Measurements from ENCODE around the gene ZCCHC7. TPM values are rescaled to one million over a fixed set of nuclear protein-coding genes. Genes with fewer than 3 reads are reported as not detected.
"Not testable (repeated sequence)": the region's sequence is repeated elsewhere in the genome, so short reads cannot be mapped to it uniquely, and the experiment has no call there.

ZCCHC7 gene
- total RNA-seq, 1 experiment from 2014 or later: 16.0 TPM

DNA sequence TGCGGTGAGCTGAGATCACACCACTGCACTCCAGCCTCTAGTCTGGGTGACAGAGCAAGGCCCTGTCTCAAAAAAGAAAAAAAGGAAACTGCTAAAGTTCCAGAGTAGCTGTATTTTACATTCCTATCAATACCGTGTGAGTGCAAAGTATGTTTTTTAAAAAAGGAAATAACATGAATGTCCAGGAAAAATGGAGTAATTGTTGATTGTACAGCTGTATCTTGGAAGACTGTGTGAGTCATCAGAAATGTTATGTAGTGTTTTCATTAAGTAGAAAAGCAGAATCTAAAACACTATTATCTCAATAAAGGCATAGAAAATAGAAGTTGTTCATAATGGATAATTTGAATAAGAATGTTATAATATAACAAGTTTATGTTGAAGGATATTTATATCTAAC lies 53.9 kb downstream of the ZCCHC7 start:
- DNase-seq (ENCODE audit: low read depth): no peak

DNA sequence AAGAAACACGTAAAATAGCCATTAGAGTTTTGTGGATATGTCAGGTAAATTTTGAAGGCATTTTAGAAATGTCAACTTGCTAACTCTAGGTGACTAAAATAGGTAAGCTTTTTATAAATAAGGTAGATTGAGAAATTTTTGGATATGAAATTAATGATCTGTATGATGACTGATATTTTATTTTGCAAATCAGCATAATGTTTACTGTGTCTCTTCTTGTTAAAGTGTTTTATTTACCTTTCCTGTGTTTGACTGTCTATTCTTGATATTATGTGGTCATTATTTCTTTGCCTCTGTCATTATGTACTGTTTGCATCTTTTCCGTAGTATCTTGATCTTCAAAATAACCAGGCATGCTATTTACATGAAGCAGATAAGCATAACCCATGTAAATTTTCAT lies 58.4 kb downstream of the ZCCHC7 start:
- DNase-seq (ENCODE audit: low read depth): no peak

DNA sequence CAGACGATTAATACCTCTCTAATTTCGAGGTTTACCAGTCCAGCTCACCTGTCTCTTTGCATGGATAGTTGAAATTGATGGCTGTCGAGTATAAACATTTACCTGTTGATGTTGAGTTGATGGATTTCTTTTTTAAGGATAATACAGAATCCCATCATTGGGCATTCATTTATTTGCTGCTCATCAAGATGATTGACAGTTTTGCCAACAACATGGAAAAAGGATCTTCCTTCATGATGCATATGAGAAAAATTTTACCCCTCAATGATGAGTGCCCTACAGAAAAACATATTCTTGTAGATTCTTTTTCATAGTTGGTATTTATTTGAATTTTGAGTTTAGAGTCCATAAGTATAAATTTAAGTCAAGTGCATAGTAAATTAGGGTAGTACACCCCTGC lies 59.2 kb downstream of the ZCCHC7 start:
- DNase-seq (ENCODE audit: low read depth): no peak

DNA sequence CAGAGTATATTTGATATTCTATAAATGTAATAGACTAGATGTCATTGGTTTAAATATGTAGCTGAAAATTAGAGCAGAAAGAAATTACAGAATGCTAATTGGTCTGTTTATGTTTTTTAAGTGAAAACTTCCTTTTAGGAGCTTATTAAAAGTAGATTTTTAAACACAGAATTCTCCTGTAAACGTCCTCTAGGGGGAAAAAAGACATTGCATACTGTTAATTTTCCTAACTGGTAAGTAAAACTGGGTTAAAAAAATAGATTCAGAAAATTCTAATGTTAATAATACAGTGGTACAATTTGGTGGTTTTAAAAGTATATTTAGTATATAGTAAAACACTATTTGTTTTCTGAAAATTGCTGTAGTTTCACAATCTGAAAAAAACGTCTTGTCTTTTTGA lies 59.8 kb downstream of the ZCCHC7 start:
- DNase-seq (ENCODE audit: low read depth): no peak

DNA sequence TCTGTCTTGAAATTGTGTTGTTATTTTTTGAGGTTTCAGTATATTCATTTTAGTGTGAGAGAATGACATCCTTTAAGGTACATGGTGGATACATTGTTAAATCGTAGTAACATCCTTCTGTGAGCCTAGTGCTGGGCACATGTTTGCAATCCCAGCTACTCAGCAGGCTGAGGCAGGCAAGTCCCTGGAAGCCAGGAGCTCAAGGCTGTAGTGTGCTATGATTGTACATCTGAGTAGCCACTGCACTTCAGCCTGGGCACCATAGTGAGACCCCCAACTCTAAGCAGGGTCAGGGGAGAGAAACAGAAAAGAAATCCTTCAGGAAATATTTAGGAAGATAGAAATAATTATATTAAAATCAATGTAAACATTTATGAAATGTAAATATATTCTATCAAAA lies 62.3 kb downstream of the ZCCHC7 start:
- no peak for DNase-seq (ENCODE audit: low read depth)

DNA sequence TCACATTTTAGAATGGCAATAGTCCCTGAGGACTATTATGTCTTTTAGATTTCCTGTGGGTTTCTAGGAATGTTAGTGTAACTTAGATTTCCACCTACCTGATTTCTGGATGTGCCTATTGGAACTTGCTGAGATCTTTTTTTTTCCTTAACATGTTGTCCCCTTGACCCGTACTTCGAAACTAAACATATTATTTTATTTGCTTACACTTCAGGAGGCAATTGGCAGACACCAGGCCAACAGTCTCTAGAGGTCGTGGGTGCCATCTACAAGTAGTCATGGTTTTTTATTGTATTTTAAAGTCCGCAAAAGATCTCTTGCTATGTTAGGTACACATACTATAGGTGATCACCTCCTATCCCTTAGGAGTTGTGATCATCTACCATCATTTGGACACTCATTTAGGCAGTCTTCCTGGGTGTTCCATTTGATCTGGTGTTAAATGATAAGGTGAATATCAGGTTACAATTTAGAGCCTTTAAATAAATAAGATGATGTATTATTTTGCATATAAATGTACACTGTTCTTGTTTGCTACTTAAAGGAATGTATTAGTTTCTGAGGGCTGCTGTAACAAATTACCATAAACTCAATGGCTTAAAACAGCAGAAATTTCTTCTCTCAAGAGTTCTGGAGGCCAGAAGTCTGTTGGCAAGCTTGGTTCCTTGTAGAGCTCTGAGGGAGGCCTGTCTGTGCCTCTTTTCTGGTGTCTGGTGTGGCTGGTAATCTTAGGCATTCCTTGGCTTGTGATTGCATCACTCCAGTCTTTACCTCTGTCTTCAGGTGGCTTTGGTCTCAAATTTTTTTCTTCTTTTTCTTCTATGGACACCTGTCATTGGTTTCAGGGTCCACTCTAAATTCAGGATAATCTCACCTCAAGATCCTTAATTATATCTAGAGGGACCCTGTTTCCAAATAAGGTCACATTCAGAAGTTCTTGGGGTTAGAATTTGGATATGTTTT lies 64.8 kb downstream of the ZCCHC7 start:
- no peak for DNase-seq (ENCODE audit: low read depth)

DNA sequence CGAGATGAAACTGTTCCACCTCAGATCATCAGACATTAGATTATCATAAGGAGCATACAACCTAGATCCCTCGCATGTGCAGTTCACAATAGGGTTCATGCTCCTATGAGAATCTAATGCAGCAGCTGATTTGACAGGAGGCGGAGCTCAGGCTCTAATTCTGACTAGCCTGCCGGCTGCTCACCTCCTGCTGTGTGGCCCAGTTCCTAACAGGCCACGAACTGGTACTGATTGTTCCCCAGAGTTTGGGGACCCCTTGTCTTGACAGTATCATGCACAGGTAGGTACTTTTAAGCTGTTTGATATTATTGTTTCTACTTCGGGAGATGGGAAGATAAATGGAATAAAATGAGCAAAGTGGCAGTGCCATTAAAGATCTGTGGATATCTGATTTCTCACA lies 66.9 kb downstream of the ZCCHC7 start:
- DNase-seq (ENCODE audit: low read depth): peak; percentile 34

DNA sequence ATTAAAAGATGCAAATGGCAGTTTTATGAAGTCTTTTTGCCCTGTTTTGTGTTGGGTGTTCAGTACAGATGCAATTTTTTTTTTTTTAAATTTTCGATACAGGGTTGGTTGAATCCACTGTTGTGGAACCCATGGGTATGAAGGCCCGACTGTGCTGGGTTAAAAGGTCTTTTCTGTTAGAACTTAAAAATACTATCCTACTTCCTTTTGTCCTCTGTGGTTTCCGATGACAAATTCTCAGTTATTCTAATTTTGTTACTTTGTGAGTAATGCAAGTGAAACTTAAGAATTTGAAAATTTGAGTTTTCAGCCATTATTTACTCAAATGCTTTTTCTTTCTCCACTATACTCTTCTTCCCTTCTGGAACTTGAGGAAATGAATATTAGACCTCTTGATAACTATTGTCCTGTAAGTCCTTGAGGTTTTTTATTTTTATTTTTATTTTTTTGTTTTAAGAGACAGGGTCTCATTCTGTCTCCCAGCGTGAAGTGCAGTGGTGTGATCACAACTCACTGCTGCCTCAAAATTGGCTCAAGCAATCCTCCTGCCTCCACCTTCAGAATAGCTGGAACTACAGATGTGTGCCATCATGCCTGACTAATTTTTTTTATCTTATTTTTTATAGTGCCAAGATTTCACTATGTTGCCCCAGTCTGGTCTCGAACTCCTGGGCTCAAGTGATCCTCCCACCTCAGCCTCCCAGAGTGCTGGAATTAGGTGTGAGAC lies 67.5 kb downstream of the ZCCHC7 start:
- DNase-seq (ENCODE audit: low read depth): peak; percentile 66

DNA sequence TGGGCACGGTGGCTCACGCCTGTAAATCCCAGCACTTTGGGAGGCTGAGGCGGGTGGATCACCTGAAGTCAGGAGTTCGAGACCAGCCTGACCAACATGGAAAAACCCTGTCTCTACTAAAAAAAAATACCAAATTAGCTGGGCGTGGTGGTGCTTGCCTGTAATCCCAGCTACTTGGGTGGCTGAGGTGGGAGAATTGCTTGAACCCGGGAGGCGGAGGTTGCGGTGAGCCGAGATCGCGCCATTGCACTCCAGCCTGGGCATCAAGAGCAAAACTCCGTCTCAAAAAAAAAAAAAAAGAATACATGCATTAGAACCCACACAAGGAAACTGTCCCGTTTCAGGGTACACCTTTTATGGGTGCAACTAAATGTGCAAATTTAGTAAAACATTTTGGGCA lies 70.4 kb downstream of the ZCCHC7 start:
- DNase-seq (ENCODE audit: low read depth): not testable (repeated sequence)

DNA sequence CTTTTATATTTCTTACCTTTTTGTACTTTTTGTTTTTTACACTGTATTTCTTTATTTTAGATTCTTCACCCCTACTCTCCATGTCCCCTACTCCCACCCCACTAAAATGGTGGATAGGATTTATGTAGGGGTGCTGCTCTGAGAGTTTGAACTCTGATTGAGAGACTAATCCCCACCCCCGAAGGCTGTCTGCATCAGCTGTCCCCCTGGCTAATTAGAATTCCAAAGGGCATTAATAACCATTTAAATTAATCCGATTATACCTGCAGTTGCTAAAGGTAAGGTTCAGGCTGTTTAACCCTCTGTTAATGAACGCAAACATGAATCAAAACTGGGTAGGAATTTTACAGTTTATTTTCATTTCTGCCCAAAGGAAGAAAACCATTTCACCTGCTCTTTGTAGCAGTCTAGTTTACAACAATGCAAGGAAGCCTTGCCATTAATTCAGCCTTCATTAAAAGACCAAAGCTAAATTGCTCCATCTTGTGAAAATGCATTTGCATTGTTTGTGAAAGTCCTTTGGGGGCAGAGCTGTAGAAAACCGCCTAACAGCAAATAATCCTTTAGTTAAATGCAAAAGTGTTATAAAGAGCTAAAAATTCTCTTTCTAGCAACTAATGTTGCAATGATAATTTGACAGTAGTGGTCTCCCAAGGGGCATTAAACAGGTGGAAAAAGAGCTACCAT lies 71.2 kb downstream of the ZCCHC7 start:
- DNase-seq (ENCODE audit: low read depth): no peak

DNA sequence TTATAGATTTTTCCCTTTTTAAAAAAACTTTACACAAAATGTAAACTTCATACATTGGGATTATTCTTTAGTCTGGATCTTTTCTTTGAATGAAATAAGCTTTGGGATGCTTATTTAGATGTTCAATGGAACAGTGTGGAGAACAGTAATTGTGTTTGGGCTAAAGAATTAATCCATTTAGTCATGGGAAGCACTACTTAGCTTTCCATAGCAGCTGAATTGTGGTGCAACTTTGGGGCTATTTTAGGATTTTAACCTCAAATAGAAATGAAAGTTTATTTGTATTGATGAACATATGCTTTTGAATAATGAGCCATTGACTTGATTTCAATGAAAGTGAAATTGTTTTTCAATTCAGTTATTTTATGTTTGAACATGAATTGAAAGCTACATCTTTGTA lies 72.4 kb downstream of the ZCCHC7 start:
- DNase-seq (ENCODE audit: low read depth): no peak

DNA sequence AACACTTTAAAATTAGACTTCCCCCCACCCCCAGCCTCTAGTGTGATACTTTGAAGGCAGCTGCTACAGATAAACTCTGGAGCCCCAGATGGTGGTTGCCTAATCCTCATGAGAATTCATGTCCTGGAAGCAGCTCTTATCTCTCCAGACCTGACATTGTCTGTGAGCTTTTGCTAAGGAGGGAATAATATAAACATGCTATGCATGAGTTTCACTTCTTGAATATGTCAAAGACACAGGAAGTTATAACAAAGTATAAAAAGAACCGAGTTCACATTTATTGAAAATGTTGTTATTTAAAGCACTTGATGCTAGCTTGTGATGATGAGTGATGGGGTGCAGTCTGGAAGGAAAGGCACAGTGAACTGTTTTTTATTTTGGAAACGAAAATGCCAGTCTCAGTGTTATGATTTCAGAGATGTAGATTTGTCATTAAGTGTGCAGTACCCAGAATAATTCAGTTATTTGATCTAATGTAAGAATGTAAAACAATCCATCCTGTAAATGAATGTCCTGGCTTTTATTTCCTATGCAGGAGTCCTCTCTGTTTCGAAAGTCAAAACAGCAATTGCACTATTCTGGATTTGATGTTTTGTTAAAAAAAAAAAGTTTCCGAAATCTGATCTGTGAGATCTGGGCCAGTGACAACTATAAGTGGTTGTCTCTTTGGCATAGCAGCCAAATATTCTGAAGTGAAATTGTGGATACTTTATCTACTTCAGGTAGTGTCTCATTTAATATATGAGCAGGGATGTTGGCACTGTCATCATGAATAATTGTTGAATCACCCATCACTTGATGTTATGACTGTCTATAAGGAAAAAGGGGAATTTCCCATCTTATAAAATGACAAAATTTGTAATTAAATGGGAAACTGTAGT lies 77.0 kb downstream of the ZCCHC7 start:
- peak; percentile 38 for DNase-seq (ENCODE audit: low read depth)

DNA sequence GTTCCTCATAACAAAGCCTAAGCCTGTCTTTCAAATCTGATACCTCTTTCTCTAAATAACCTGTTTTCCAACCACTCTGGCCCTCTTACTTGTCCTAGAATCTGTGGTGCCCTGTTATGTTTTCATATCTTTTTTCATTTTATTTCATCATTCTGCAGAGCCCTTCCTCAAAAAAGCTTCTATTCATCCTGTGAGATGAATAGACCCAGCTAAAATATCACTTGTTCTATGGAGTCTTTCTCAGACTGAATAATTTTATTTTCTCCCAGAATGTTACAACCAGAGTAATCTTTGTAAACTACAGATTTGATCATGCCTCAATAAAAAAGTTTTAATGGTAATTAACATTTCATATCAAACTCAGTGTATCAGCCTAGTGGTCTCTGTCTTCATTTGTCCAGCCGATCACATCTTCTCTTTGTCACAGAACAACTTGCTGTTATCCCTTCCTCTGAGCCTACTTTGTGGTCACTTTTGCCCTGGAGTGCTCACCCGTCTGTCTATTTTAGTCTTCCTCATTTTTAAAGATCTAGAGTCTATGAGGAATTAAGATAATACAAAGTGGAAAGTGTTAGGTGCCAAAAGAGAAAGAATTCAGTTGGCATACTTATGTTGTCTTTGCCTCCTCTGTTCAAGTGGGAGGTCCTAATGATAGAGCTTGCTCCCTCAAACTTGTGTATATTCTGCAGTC lies 77.8 kb downstream of the ZCCHC7 start:
- peak; percentile 12 for DNase-seq (ENCODE audit: low read depth)

DNA sequence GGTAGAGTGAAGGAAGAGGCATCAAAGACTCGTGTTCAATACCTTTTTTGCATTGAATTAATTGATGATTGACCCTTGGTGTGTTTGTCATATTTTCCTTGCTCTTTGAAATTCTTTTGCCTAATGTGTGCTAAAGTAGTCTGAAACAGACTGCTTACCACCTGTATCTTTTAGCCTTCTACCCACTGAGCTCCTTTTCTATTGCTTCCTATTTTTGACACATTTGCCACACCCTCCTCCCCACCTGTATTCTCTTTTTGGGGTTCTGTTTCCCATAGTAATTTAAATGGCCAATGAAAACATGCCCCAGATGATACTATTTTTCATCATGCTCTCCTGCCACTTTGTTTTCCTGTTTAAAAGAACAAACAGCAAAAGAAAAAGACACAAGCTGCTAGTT lies 78.5 kb downstream of the ZCCHC7 start:
- no peak for DNase-seq (ENCODE audit: low read depth)

DNA sequence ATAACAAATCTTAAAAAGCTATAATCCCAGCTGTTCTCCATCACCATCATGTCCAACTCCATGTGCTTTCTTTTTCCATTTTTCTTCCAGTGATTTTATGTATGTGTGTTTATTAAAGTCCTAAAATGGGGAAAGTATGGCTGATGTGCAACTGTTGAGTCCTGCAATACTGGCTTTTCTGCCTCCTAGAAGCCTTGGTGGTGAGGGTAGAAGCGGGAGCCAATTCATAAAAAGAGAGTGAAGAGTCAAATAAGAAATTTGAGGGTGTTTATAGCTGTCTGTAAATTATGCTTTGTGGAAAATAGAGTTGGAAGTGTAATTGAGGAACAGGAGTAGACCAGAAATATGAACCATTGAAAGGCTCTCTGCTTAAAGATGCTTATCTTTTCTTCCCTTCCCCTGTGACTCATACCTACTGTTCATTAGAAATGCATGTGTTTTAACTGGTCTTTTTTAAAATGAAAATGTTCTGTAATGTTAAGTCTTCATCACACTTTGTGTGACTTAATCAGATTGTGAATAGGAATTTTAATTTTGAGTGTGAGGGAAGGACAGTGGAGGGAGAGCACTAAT lies 80.1 kb downstream of the ZCCHC7 start:
- DNase-seq (ENCODE audit: low read depth): peak; percentile 81

DNA sequence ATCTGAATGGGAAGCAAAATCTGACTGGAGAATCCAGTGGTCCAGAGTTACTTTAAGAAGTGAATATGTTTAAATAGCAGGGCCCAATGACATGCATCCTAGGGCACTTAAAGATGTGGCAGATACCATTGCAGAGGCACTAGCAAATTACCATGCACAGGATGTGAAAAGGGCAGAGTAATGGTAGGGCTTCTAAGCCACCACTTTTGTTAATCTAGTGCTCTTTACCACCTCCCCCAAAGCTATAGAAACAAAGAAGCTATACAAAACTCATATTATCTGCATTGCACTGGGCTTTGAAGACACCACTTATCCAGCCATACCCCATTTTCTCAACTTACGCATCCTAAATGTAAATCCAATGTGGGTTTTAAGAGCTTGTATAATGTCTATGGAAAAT lies 81.2 kb downstream of the ZCCHC7 start:
- no peak for DNase-seq (ENCODE audit: low read depth)

DNA sequence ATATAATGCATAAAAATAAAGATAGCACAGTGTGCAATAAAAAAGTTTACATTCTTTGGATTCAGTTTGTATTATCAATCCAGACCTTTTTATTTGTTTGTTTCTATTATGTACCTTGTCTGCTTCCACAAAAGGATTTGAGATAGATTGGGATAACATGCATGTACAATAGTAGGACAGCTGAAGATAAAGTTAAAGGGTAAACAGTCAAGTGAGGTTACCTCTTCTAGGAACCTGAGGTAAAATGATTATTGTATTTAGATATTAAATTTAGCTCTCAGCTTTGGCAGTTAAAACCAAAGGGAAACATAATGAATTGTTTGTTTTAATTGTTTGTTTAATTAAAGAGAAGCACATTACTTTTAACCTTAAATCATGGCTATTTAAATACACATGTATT lies 81.7 kb downstream of the ZCCHC7 start:
- DNase-seq (ENCODE audit: low read depth): no peak

DNA sequence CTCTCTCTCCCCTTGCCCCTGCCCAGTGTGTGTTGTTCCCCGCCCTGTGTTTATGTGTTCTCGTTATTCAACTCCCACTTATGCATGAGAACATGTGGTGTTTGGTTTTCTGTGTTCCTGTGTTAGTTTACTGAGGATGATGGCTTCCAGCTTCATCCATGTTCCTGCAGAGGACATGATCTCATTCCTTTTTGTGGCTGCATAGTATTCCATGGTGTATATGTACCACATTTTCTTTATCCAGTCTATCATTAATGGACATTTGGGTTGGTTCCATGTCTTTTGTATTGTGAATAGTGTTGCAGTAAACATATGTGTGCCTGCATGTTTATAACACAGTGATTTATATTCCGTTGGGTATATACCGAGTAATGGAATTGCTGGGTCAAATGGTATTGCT lies 83.1 kb downstream of the ZCCHC7 start:
- DNase-seq (ENCODE audit: low read depth): not testable (repeated sequence)

DNA sequence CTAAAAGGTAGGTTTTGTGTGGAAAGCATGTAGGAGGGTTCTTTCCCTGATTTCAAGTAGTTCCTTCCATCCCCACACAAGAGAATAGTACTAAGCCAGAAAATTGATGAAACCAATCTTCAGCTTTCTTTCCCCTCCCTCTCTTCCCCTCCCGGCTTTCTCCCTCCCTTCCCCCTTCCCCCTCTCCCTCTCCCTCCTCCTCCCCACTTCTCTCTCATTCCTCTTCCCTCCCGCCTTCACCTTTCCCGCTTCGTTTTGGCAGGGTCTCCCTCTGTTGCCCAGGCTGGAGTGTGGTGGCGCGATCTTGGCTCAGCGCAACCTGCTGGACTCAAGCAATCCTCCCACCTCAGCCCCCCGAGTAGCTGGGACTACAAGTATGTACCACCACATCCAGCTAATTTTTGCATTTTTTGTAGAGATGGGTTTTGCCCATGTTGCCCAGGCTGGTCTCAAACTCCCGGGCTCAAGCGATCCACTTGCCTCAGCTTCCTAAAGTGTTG lies 85.8 kb downstream of the ZCCHC7 start:
- no peak for DNase-seq (ENCODE audit: low read depth)

All from M059J (cell line).